Measurements from ENCODE around the gene EVI5L.
A peak's percentile ranks its signal among the peaks of the same experiment; 100 is the strongest.

The EVI5L gene

GRCh38 chr19:7859831-7860713 lies 30.1 kb downstream of the EVI5L start:
- Mint-ChIP-seq H3K27me3 (no peaks in the 10 kb centered on the region), H3K36me3 (peaks cover 1% of the 10 kb centered on the region), H3K27ac (no peak overlapping the region), H3K4me3 (no peak overlapping the region), H3K4me1 (peaks cover 9% of the 10 kb centered on the region), H3K9me3 (no peaks in the 10 kb centered on the region)

GRCh38 chr19:7860714-7861618 lies 30.9 kb downstream of the EVI5L start:
- H3K36me3 Mint-ChIP-seq, result peaks cover 1% of the 10 kb centered on the region
- no peaks in the 10 kb centered on the region for H3K9me3 Mint-ChIP-seq
- no peak overlapping the region for H3K27ac Mint-ChIP-seq
- H3K27me3 Mint-ChIP-seq, result no peaks in the 10 kb centered on the region
- no peak overlapping the region for H3K4me3 Mint-ChIP-seq
- H3K4me1 Mint-ChIP-seq, result peaks cover 14% of the 10 kb centered on the region

- H3K27me3 Mint-ChIP-seq, result no peaks in the 10 kb centered on the region
Observed at GRCh38 chr19:7861619-7862412, 31.8 kb downstream of the EVI5L start.

GRCh38 chr19:7862413-7862951 lies 32.5 kb downstream of the EVI5L start:
- H3K27me3 Mint-ChIP-seq, result no peaks in the 10 kb centered on the region
- no peaks in the 10 kb centered on the region for H3K9me3 Mint-ChIP-seq
- peak overlapping the region; percentile 73 for H3K4me3 Mint-ChIP-seq

More at GRCh38 chr19:7861619-7862412, 31.8 kb downstream of the EVI5L start:
- no peak overlapping the region for H3K27ac Mint-ChIP-seq
- H3K9me3 Mint-ChIP-seq, result no peaks in the 10 kb centered on the region
- peaks cover 1% of the 10 kb centered on the region for H3K36me3 Mint-ChIP-seq
- peak overlapping the region; percentile 73 for H3K4me3 Mint-ChIP-seq
- H3K4me1 Mint-ChIP-seq, result peaks cover 14% of the 10 kb centered on the region

GRCh38 chr19:7863157-7863970 lies 33.3 kb downstream of the EVI5L start:
- peaks cover 14% of the 10 kb centered on the region for H3K4me1 Mint-ChIP-seq
- H3K4me3 Mint-ChIP-seq, result peak overlapping the region; percentile 3
- H3K36me3 Mint-ChIP-seq, result peaks cover 1% of the 10 kb centered on the region
- H3K27ac Mint-ChIP-seq, result no peak overlapping the region
- H3K9me3 Mint-ChIP-seq, result no peaks in the 10 kb centered on the region
- H3K27me3 Mint-ChIP-seq, result no peaks in the 10 kb centered on the region

More at GRCh38 chr19:7862413-7862951, 32.5 kb downstream of the EVI5L start:
- H3K36me3 Mint-ChIP-seq, result peaks cover 1% of the 10 kb centered on the region
- no peak overlapping the region for H3K27ac Mint-ChIP-seq
- peaks cover 14% of the 10 kb centered on the region for H3K4me1 Mint-ChIP-seq

- no peak overlapping the region for H3K27ac Mint-ChIP-seq
- H3K4me1 Mint-ChIP-seq, result peaks cover 14% of the 10 kb centered on the region
- no peaks in the 10 kb centered on the region for H3K9me3 Mint-ChIP-seq
- peak overlapping the region; percentile 3 for H3K4me3 Mint-ChIP-seq
- H3K36me3 Mint-ChIP-seq, result peaks cover 1% of the 10 kb centered on the region
- no peaks in the 10 kb centered on the region for H3K27me3 Mint-ChIP-seq
Observed at GRCh38 chr19:7863971-7864689, 34.1 kb downstream of the EVI5L start.

- no peak overlapping the region for H3K4me3 Mint-ChIP-seq
- H3K4me1 Mint-ChIP-seq, result peaks cover 14% of the 10 kb centered on the region
- H3K27me3 Mint-ChIP-seq, result no peaks in the 10 kb centered on the region
- no peak overlapping the region for H3K27ac Mint-ChIP-seq
- no peaks in the 10 kb centered on the region for H3K9me3 Mint-ChIP-seq
- peaks cover 1% of the 10 kb centered on the region for H3K36me3 Mint-ChIP-seq
Observed at GRCh38 chr19:7864690-7865074, 34.7 kb downstream of the EVI5L start.

GRCh38 chr19:7865262-7865911 lies 35.4 kb downstream of the EVI5L start:
- no peak overlapping the region for H3K4me3 Mint-ChIP-seq
- H3K4me1 Mint-ChIP-seq, result peaks cover 14% of the 10 kb centered on the region
- no peaks in the 10 kb centered on the region for H3K27me3 Mint-ChIP-seq
- H3K36me3 Mint-ChIP-seq, result peaks cover 1% of the 10 kb centered on the region
- H3K9me3 Mint-ChIP-seq, result no peaks in the 10 kb centered on the region
- H3K27ac Mint-ChIP-seq, result no peak overlapping the region

- Mint-ChIP-seq H3K4me1 (peaks cover 19% of the 10 kb centered on the region), H3K27ac (no peak overlapping the region), H3K27me3 (peaks cover 4% of the 10 kb centered on the region), H3K4me3 (no peak overlapping the region), H3K36me3 (no peaks in the 10 kb centered on the region), H3K9me3 (no peaks in the 10 kb centered on the region)
Observed at GRCh38 chr19:7866399-7867091, 36.5 kb downstream of the EVI5L start.

- peaks cover 11% of the 10 kb centered on the region for H3K27me3 Mint-ChIP-seq
- H3K36me3 Mint-ChIP-seq, result no peaks in the 10 kb centered on the region
- H3K4me1 Mint-ChIP-seq, result peaks cover 26% of the 10 kb centered on the region
- no peaks in the 10 kb centered on the region for H3K9me3 Mint-ChIP-seq
- no peak overlapping the region for H3K27ac Mint-ChIP-seq
- peak overlapping the region; percentile 15 for H3K4me3 Mint-ChIP-seq
Observed at GRCh38 chr19:7867092-7867844, 37.2 kb downstream of the EVI5L start.

GRCh38 chr19:7868326-7868670 lies 38.3 kb downstream of the EVI5L start:
- H3K27me3 Mint-ChIP-seq, result peaks cover 11% of the 10 kb centered on the region
- H3K9me3 Mint-ChIP-seq, result no peaks in the 10 kb centered on the region
- H3K27ac Mint-ChIP-seq, result no peak overlapping the region
- peaks cover 27% of the 10 kb centered on the region for H3K4me1 Mint-ChIP-seq
- H3K36me3 Mint-ChIP-seq, result no peaks in the 10 kb centered on the region
- H3K4me3 Mint-ChIP-seq, result peak overlapping the region; percentile 79

GRCh38 chr19:7868671-7869452 lies 38.8 kb downstream of the EVI5L start:
- no peaks in the 10 kb centered on the region for H3K36me3 Mint-ChIP-seq

More at GRCh38 chr19:7868671-7869452, 38.8 kb downstream of the EVI5L start:
- Mint-ChIP-seq H3K27ac (peak overlapping the region; percentile 10), H3K4me3 (peak overlapping the region; percentile 79), H3K9me3 (no peaks in the 10 kb centered on the region), H3K27me3 (peaks cover 12% of the 10 kb centered on the region), H3K4me1 (peaks cover 30% of the 10 kb centered on the region)
